Keratinocyte (primary cell): Measurements from ENCODE around the gene ATF5. TPM values are rescaled to one million over a fixed set of nuclear protein-coding genes. Genes with fewer than 3 reads are reported as not detected.

Experiments
- DNase-seq: peaks from one replicate; pipeline ENCODE4 v3.0.0-alpha.2; 2011; ENCODE audit warnings: low read depth, missing footprints, low spot score
- FAIRE-seq: peaks from 2 replicates; lab custom pipeline; 2011; peaks lifted over from hg19 to GRCh38; lab: Jason Lieb, UNC
- H2AFZ ChIP-seq: 2 replicates; pipeline ENCODE4 v1.6.0; 2012; ENCODE audit warnings: low read length, control low read depth, inconsistent platforms; ENCODE audit not compliant: control insufficient read depth
- H3K27ac ChIP-seq: 2 replicates; pipeline ENCODE4 v1.5.1; 2011; ENCODE audit warnings: low read length; ENCODE audit not compliant: control insufficient read depth, insufficient read depth
- H3K27me3 ChIP-seq: 3 replicates; pipeline ENCODE4 v1.6.0; 2011; ENCODE audit warnings: low read length; ENCODE audit not compliant: control insufficient read depth, insufficient read depth; ENCODE audit errors: extremely low read depth
- H3K36me3 ChIP-seq, 2 experiments: 2 replicates in 1 of 2; 3 replicates in 1 of 2; pipeline ENCODE4 v1.5.1; 2011; ENCODE audit warnings: low read length in 2 of 2, mild to moderate bottlenecking in 1 of 2; ENCODE audit not compliant: control insufficient read depth in 2 of 2, insufficient read depth in 2 of 2; ENCODE audit errors: extremely low read depth in 1 of 2
- H3K4me1 ChIP-seq: 3 replicates; pipeline ENCODE4 v1.5.1; 2011; ENCODE audit warnings: low read length; ENCODE audit not compliant: control insufficient read depth, insufficient read depth; ENCODE audit errors: extremely low read depth
- H3K4me2 ChIP-seq: 3 replicates; pipeline ENCODE4 v1.6.0; 2011; ENCODE audit warnings: low read depth, low read length; ENCODE audit not compliant: control insufficient read depth, insufficient read depth; ENCODE audit errors: extremely low read depth
- H3K4me3 ChIP-seq, 3 experiments: fragments of 200-600 bp in 1 of 3; sonication (generic) in 1 of 3; 2 replicates in 2 of 3; 3 replicates in 1 of 3; pipeline ENCODE4 v1.5.1; 2011 to 2016; ENCODE audit warnings: low read length in 3 of 3, mild to moderate bottlenecking in 3 of 3, control low read depth in 2 of 3, inconsistent platforms in 1 of 3, low read depth in 1 of 3, mixed read lengths in 1 of 3, mixed run types in 1 of 3, moderate library complexity in 1 of 3; ENCODE audit not compliant: control insufficient read depth in 2 of 3, insufficient read depth in 2 of 3; ENCODE audit errors: extremely low read depth in 1 of 3
- H3K79me2 ChIP-seq: 2 replicates; pipeline ENCODE4 v1.6.0; 2012; ENCODE audit warnings: low read length; ENCODE audit not compliant: control insufficient read depth, insufficient read depth
- H3K9ac ChIP-seq: 3 replicates; pipeline ENCODE4 v1.6.0; 2011; ENCODE audit warnings: low read length; ENCODE audit not compliant: control insufficient read depth, insufficient read depth; ENCODE audit errors: extremely low read depth
- H3K9me1 ChIP-seq: 3 replicates; pipeline ENCODE4 v1.6.0; 2011; ENCODE audit warnings: low read length; ENCODE audit not compliant: control insufficient read depth, insufficient read depth; ENCODE audit errors: extremely low read depth
- H3K9me3 ChIP-seq: 2 replicates; pipeline ENCODE4 v1.5.1; 2012; ENCODE audit warnings: low read depth, low read length; ENCODE audit not compliant: control insufficient read depth
- H4K20me1 ChIP-seq: 3 replicates; pipeline ENCODE4 v1.6.0; 2011; ENCODE audit warnings: low read length; ENCODE audit not compliant: control insufficient read depth, insufficient read depth; ENCODE audit errors: extremely low read depth
- CTCF ChIP-seq, 3 experiments: IDR thresholded peaks in 1 of 3; conservative IDR thresholded peaks in 1 of 3; optimal IDR thresholded peaks in 1 of 3; 2 replicates in 2 of 3; 3 replicates in 1 of 3; pipeline versions ENCODE3 to v1.5.1; 2011; ENCODE audit warnings: low read length in 3 of 3, mild to moderate bottlenecking in 3 of 3, moderate library complexity in 2 of 3, control low read depth in 1 of 3, inconsistent platforms in 1 of 3; ENCODE audit not compliant: insufficient read depth in 2 of 3; ENCODE audit errors: extremely low read depth in 1 of 3
- EZH2 ChIP-seq: IDR thresholded peaks from one replicate; pipeline ENCODE4 v1.6.1; 2012; ENCODE audit warnings: inconsistent platforms, mild to moderate bottlenecking, low read length, moderate library complexity
- dilution Hi-C: fragments of 300-500 bp; cut with MboI; formaldehyde crosslinking; loops from one replicate; pipeline ENCODE4 v1.7.0; 2020; ENCODE audit warnings: low sequenced_read_pairs; ENCODE audit not compliant: extremely low pct_ligation_motif_present
- polyA plus RNA-seq, 5 experiments: library from polyadenylated mRNA; depleted of rRNA in 3 of 5; stranded (reverse) in 3 of 5; stranded (forward) in 1 of 5; unstranded in 1 of 5; fragments of >200 nt; gene quantifications; 1 replicate in 1 of 5; 2 replicates in 3 of 5; 3 replicates in 1 of 5; pipeline versions ENCODE4 v1.2.1 to v1.2.3, GENCODE V29; 2011 to 2012; ENCODE audit warnings: missing spikeins in 2 of 5, low read depth in 1 of 5, low replicate concordance in 1 of 5

ATF5 gene
- polyA plus RNA-seq, 1 donor (not counting 4 experiments of a cell fraction or from before 2014, with no cell fraction given), result 6.0 TPM

- no peak overlapping the region for H3K9ac ChIP-seq
- H2AFZ ChIP-seq, result no peak overlapping the region
- H3K27ac ChIP-seq, result no peak overlapping the region
- no peaks in the 10 kb centered on the region for H3K79me2 ChIP-seq
- no peak overlapping the region for H3K4me3 ChIP-seq
- H3K27me3 ChIP-seq, result no peaks in the 10 kb centered on the region
- dilution Hi-C loops, result no loop called here
- no peaks in the 10 kb centered on the region for H4K20me1 ChIP-seq
- H3K9me1 ChIP-seq, result no peaks in the 10 kb centered on the region
- no peak overlapping the region for H3K4me2 ChIP-seq
- DNase-seq (no peak), FAIRE-seq (no peak)
- H3K4me1 ChIP-seq, result no peaks in the 10 kb centered on the region
- no peaks in the 10 kb centered on the region for H3K9me3 ChIP-seq
- no peak for TF ChIP-seq EZH2
- TF ChIP-seq CTCF (optimal IDR thresholded peaks at IDR 0.05 in 1 of 3, IDR thresholded peaks at IDR 0.05 in 1 of 3, conservative IDR thresholded peaks at IDR 0.05 in 1 of 3; ENCODE audit: extremely low read depth in 1 of 3, insufficient read depth in 2 of 3, low read length in 3 of 3), result no peak
- H3K36me3 ChIP-seq, result no peaks in the 10 kb centered on the region
Measured at GRCh38 chr19:49973987-49974386, 45.0 kb downstream of the ATF5 start.

GRCh38 chr19:49975051-49975450, 46.0 kb downstream of the ATF5 start:
- no peaks in the 10 kb centered on the region for H3K79me2 ChIP-seq
- H3K4me2 ChIP-seq, result no peak overlapping the region
- dilution Hi-C loops, result no loop called here
- FAIRE-seq, result no peak
- no peaks in the 10 kb centered on the region for H3K27me3 ChIP-seq
- DNase-seq, result no peak
- no peaks in the 10 kb centered on the region for H3K9me3 ChIP-seq
- H3K9ac ChIP-seq, result no peak overlapping the region
- H4K20me1 ChIP-seq, result no peaks in the 10 kb centered on the region
- no peaks in the 10 kb centered on the region for H3K4me1 ChIP-seq
- TF ChIP-seq CTCF (optimal IDR thresholded peaks at IDR 0.05 in 1 of 3, IDR thresholded peaks at IDR 0.05 in 1 of 3, conservative IDR thresholded peaks at IDR 0.05 in 1 of 3; ENCODE audit: extremely low read depth in 1 of 3, insufficient read depth in 2 of 3, low read length in 3 of 3), result no peak
- no peak overlapping the region for H3K4me3 ChIP-seq
- no peak overlapping the region for H3K27ac ChIP-seq
- H2AFZ ChIP-seq, result no peak overlapping the region
- no peaks in the 10 kb centered on the region for H3K9me1 ChIP-seq
- no peaks in the 10 kb centered on the region for H3K36me3 ChIP-seq
